MM.1S (cell line): Measurements from ENCODE around the gene IL15.

Experiments
- CTCF ChIP-seq: fragments of 300-600 bp; sonication (generic); IDR thresholded peaks from 2 replicates; pipeline ENCODE4 v1.5.1; 2016; ENCODE audit warnings: antibody characterized with exemption, low read length, mixed read lengths
- EZH2 ChIP-seq: fragments of 300-600 bp; sonication (generic); optimal IDR thresholded peaks from 2 replicates; pipeline ENCODE3; 2017; ENCODE audit warnings: low read depth, mild to moderate bottlenecking, antibody characterized with exemption, low read length, mixed read lengths

- TF ChIP-seq CTCF (no peak), EZH2 (no peak)
These were observed 10.6 kb downstream of the IL15 start for GRCh38 chr4:141646969-141647368.
